HCT116 (cell line): ENCODE data around the gene SYNE1. TPM values are rescaled to one million over a fixed set of nuclear protein-coding genes. Genes with fewer than 3 reads are reported as not detected.

Experiments used
- ATAC-seq: fragments of 200-7000 bp; cut with Tn5 transposase; 2 replicates; pipeline ENCODE4 v1.9.1; 2020; ENCODE audit warnings: mild to moderate bottlenecking, moderate library complexity
- BruUV-seq: library from RNA; stranded (reverse); fragments of 400-500 nt; replicated peaks from 2 replicates; lab custom pipeline; 2021; lab: Mats Ljungman, UMichigan
- CTCF ChIA-PET: fragments of 300-600 bp; sonication (Branson Sonifier 250); formaldehyde crosslinking; loops from one replicate; lab custom pipeline; 2021; ENCODE audit warnings: antibody characterized with exemption; lab: Charles Lee
- POLR2A ChIA-PET: fragments of 300-600, 350-600 bp; sonication (Branson Sonifier 250); formaldehyde crosslinking; loops from one replicate; lab custom pipeline; 2021; ENCODE audit warnings: antibody characterized with exemption; lab: Charles Lee
- RAD21 ChIA-PET, 2 experiments: fragments of 300-600 bp; sonication (Branson Sonifier 250); formaldehyde crosslinking; loops; one replicate each; lab custom pipeline; 2023; ENCODE audit warnings: low total read pairs in 2 of 2; ENCODE audit not compliant: uncharacterized antibody in 2 of 2, unreplicated experiment in 2 of 2, low non-redundant PET in 1 of 2; lab: Charles Lee
- DNase-seq: peaks from one replicate; pipeline ENCODE4 v3.0.0-alpha.2; 2010; ENCODE audit warnings: low read depth, low spot score
- H2AFZ ChIP-seq: fragments of 200-600 bp; shearing (Covaris generic), sonication (generic); 2 replicates; pipeline ENCODE4 v1.6.1; 2017; ENCODE audit warnings: low read depth, mixed run types, mixed read lengths, antibody characterized with exemption, low read length; ENCODE audit not compliant: poor library complexity, severe bottlenecking
- H3K27ac ChIP-seq: 2 replicates; pipeline ENCODE4 v1.5.1; 2012; ENCODE audit warnings: low read depth, low read length
- H3K27me3 ChIP-seq: fragments of 200-600 bp; sonication (generic); 2 replicates; pipeline ENCODE4 v1.6.1; 2016; ENCODE audit warnings: mixed run types, low read length, mixed read lengths; ENCODE audit not compliant: insufficient read depth
- H3K36me3 ChIP-seq, 2 experiments: fragments of 200-500 bp in 1 of 2; fragments of 200-600 bp in 1 of 2; sonication (Bioruptor generic) in 1 of 2; sonication (generic) in 1 of 2; 2 replicates each; pipeline versions ENCODE4 v1.5.1 to v1.6.1; 2014 to 2016; ENCODE audit warnings: low read length in 2 of 2, inconsistent platforms in 1 of 2, mixed read lengths in 1 of 2, mixed run types in 1 of 2; ENCODE audit not compliant: insufficient read depth in 2 of 2, control insufficient read depth in 1 of 2
- H3K4me1 ChIP-seq, 2 experiments: fragments of 200-600 bp in 1 of 2; sonication (generic) in 1 of 2; 2 replicates each; pipeline versions ENCODE4 v1.5.1 to v1.6.1; 2012 to 2017; ENCODE audit warnings: low read length in 2 of 2, inconsistent platforms in 1 of 2, mild to moderate bottlenecking in 1 of 2, mixed read lengths in 1 of 2, mixed run types in 1 of 2, moderate library complexity in 1 of 2; ENCODE audit not compliant: insufficient read depth in 2 of 2, control insufficient read depth in 1 of 2
- H3K4me2 ChIP-seq: fragments of 200-600 bp; sonication (generic); 2 replicates; pipeline ENCODE4 v1.6.1; 2017; ENCODE audit warnings: mixed run types, low read length, mixed read lengths
- H3K4me3 ChIP-seq, 2 experiments: fragments of 200-600 bp in 1 of 2; sonication (generic) in 1 of 2; replicated peaks in 1 of 2; 2 replicates each; pipeline ENCODE4 v1.5.1; 2011 to 2016; ENCODE audit warnings: low read length in 2 of 2, control low read depth in 1 of 2, low read depth in 1 of 2, mild to moderate bottlenecking in 1 of 2, mixed read lengths in 1 of 2, mixed run types in 1 of 2
- H3K79me2 ChIP-seq: fragments of 200-600 bp; sonication (generic); 2 replicates; pipeline ENCODE4 v1.6.1; 2017; ENCODE audit warnings: mild to moderate bottlenecking, mixed run types, low read length, moderate library complexity, mixed read lengths; ENCODE audit not compliant: insufficient read depth
- H3K9ac ChIP-seq: fragments of 200-600 bp; sonication (generic); 2 replicates; pipeline ENCODE4 v1.6.1; 2016; ENCODE audit warnings: low read length, mixed read lengths
- H3K9me2 ChIP-seq: fragments of 200-600 bp; sonication (generic), shearing (Covaris generic); 2 replicates; pipeline ENCODE4 v1.6.1; 2017; ENCODE audit warnings: mixed run types, mild to moderate bottlenecking, moderate library complexity; ENCODE audit not compliant: insufficient read depth
- H3K9me3 ChIP-seq, 2 experiments: fragments of 200-500 bp in 1 of 2; fragments of 200-600 bp in 1 of 2; sonication (Bioruptor generic) in 1 of 2; sonication (generic) in 1 of 2; 2 replicates each; pipeline ENCODE4 v1.6.1; 2014 to 2017; ENCODE audit warnings: low read length in 2 of 2, mixed read lengths in 2 of 2, inconsistent platforms in 1 of 2, low read depth in 1 of 2, mild to moderate bottlenecking in 1 of 2, mixed run types in 1 of 2, moderate library complexity in 1 of 2; ENCODE audit not compliant: control insufficient read depth in 1 of 2, insufficient read depth in 1 of 2
- H4K20me1 ChIP-seq: fragments of 200-600 bp; sonication (generic), shearing (Covaris generic); 2 replicates; pipeline ENCODE4 v1.6.1; 2017; ENCODE audit warnings: mixed run types, mild to moderate bottlenecking, moderate library complexity; ENCODE audit not compliant: insufficient read depth
- CBX3 ChIP-seq: IDR thresholded peaks from 2 replicates; pipeline ENCODE4 v1.6.1; 2012; ENCODE audit warnings: low read depth
- CEBPB ChIP-seq: IDR thresholded peaks from 2 replicates; pipeline ENCODE4 v1.6.1; 2012; ENCODE audit warnings: low read depth
- EGR1 ChIP-seq: IDR thresholded peaks from 2 replicates; pipeline ENCODE4 v1.6.1; 2012; ENCODE audit warnings: low read depth
- ELF1 ChIP-seq: IDR thresholded peaks from 2 replicates; pipeline ENCODE4 v1.6.1; 2012; ENCODE audit warnings: low read depth, borderline replicate concordance
- JUND ChIP-seq: IDR thresholded peaks from 2 replicates; pipeline ENCODE4 v1.6.1; 2012
- MAX ChIP-seq: IDR thresholded peaks from 2 replicates; pipeline ENCODE4 v1.6.1; 2012
- RAD21 ChIP-seq: IDR thresholded peaks from 2 replicates; pipeline ENCODE4 v1.6.1; 2012; ENCODE audit warnings: low read depth, mild to moderate bottlenecking
- SIN3A ChIP-seq: IDR thresholded peaks from 2 replicates; pipeline ENCODE4 v1.6.1; 2012; ENCODE audit warnings: low read depth
- SRF ChIP-seq: IDR thresholded peaks from 2 replicates; pipeline ENCODE4 v1.6.1; 2012; ENCODE audit warnings: low read depth
- intact Hi-C: fragments of 100-400 bp; cut with micrococcal nuclease; formaldehyde crosslinking; loops from 2 replicates; pipeline ENCODE4 v1.10.0; 2022
- total RNA-seq: library from RNA; stranded (reverse); gene quantifications from one replicate; pipeline ENCODE4 v1.2.1, GENCODE V29; 2021; ENCODE audit not compliant: unreplicated experiment
- TF ChIP-seq, protein P1 (sequence below): IDR thresholded peaks from 2 replicates; pipeline ENCODE4 v1.6.1; 2012; ENCODE audit warnings: low read depth

SYNE1 gene
- total RNA-seq, 1 experiment from 2014 or later = 5.4 TPM

GRCh38 chr6:152402791-152403190, 234.4 kb downstream of the SYNE1 start:
- no peak overlapping the region for H3K27ac ChIP-seq
- H3K9me3 ChIP-seq = no peaks in the 10 kb centered on the region
- H3K4me2 ChIP-seq = peak overlapping the region; percentile 60; the same call in 1 of the 2 replicates
- no peak for ATAC-seq
- RAD21 ChIA-PET = no interaction called here
- H3K4me1 ChIP-seq = peaks cover 5 to 16% of the 10 kb centered on the region in 2 experiments
- TF ChIP-seq RAD21 = no peak
- no peak for TF ChIP-seq JUND
- no peak for TF ChIP-seq CBX3
- no peak for TF ChIP-seq MAX
- no peak for TF ChIP-seq CEBPB
- no peak for TF ChIP-seq EGR1
- TF ChIP-seq SIN3A = no peak
- no peak for TF ChIP-seq ELF1
- TF ChIP-seq, protein P1, sequence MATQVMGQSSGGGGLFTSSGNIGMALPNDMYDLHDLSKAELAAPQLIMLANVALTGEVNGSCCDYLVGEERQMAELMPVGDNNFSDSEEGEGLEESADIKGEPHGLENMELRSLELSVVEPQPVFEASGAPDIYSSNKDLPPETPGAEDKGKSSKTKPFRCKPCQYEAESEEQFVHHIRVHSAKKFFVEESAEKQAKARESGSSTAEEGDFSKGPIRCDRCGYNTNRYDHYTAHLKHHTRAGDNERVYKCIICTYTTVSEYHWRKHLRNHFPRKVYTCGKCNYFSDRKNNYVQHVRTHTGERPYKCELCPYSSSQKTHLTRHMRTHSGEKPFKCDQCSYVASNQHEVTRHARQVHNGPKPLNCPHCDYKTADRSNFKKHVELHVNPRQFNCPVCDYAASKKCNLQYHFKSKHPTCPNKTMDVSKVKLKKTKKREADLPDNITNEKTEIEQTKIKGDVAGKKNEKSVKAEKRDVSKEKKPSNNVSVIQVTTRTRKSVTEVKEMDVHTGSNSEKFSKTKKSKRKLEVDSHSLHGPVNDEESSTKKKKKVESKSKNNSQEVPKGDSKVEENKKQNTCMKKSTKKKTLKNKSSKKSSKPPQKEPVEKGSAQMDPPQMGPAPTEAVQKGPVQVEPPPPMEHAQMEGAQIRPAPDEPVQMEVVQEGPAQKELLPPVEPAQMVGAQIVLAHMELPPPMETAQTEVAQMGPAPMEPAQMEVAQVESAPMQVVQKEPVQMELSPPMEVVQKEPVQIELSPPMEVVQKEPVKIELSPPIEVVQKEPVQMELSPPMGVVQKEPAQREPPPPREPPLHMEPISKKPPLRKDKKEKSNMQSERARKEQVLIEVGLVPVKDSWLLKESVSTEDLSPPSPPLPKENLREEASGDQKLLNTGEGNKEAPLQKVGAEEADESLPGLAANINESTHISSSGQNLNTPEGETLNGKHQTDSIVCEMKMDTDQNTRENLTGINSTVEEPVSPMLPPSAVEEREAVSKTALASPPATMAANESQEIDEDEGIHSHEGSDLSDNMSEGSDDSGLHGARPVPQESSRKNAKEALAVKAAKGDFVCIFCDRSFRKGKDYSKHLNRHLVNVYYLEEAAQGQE = no peak
- TF ChIP-seq SRF = no peak
- TF ChIP-seq, all 23 proteins: peak for 0
- Histone ChIP-seq H3K79me2 (no peaks in the 10 kb centered on the region), H4K20me1 (no peaks in the 10 kb centered on the region), H3K4me3 (no peak overlapping the region), H3K9ac (no peak overlapping the region), H3K27me3 (no peaks in the 10 kb centered on the region), H2AFZ (no peak overlapping the region), H3K9me2 (no peaks in the 10 kb centered on the region), H3K36me3 (no peaks in the 10 kb centered on the region)
- CTCF ChIA-PET = no interaction called here
- POLR2A ChIA-PET = no interaction called here
- BruUV-seq = no TSS peak
- intact Hi-C loops = no loop called here
- DNase-seq = no peak
